ENCODE data around the gene C1RL. TPM values are rescaled to one million over a fixed set of nuclear protein-coding genes. Genes with fewer than 3 reads are reported as not detected.

Gene C1RL
- total RNA-seq, 2 donors from 2014 or later: 48.2 to 86.2 TPM

- Histone ChIP-seq H3K4me1 (replicated peaks) (no peaks in the 10 kb centered on the region), H3K9me3 (no peaks in the 10 kb centered on the region), H3K27ac (peak overlapping the region; percentile 57 to 59), H3K27me3 (replicated peaks; ENCODE audit: insufficient read depth) (no peaks in the 10 kb centered on the region), H3K36me3 (no peaks in the 10 kb centered on the region), H3K4me3 (peak overlapping the region; percentile 15 to 17)
- TF ChIP-seq POLR2AphosphoS5 (IDR thresholded peaks at IDR 0.05): no peak
- no peak for TF ChIP-seq CTCF (IDR thresholded peaks at IDR 0.05)
- no peak for TF ChIP-seq POLR2A (IDR thresholded peaks at IDR 0.05)
- 60% methylated on average over 13 of the region's 13 CpGs for WGBS
- intact Hi-C loops (cut with DNase I): loop anchor here (2.0 kb wide), 1 partner anchor 48 kb away; the partner anchor contains the start of gene C1RL
- no peak for DNase-seq (ENCODE audit: low spot score)
Measured at GRCh38 chr12:7061138-7061537, 47.9 kb downstream of the C1RL start.

- Histone ChIP-seq H3K27ac (peak within 1 kb of the TSS; percentile 57 to 59), H3K4me3 (peak within 1 kb of the TSS; percentile 15 to 17), H3K4me1 (replicated peaks) (no peaks in the 10 kb centered on the region), H3K36me3 (no peaks in the 10 kb centered on the region), H3K9me3 (no peaks in the 10 kb centered on the region), H3K27me3 (replicated peaks; ENCODE audit: insufficient read depth) (no peaks in the 10 kb centered on the region)
- DNase-seq (ENCODE audit: low spot score): peak; percentile 61
- TF ChIP-seq POLR2A (IDR thresholded peaks at IDR 0.05) (no peak), POLR2AphosphoS5 (IDR thresholded peaks at IDR 0.05) (peak; percentile 86), CTCF (IDR thresholded peaks at IDR 0.05) (peak; percentile 42 to 90 (median 78))
- WGBS: 25% methylated on average over 10 of the region's 10 CpGs
- intact Hi-C loops (cut with DNase I): loop anchor here (1.0 to 2.0 kb wide), 2 partner anchors 32 to 48 kb away; partner anchors contain the start of genes C1R and C1RL
Measured at GRCh38 chr12:7060353-7060954, 48.6 kb downstream of the C1RL start, which contains the start of gene C1S. TSS of gene C1S (plus strand) at chr12:7060718. CDS start at chr12:7061913, 1,195 bp downstream.

GRCh38 chr12:7059780-7060179, 49.2 kb downstream of the C1RL start:
- H3K4me3 ChIP-seq: no peak overlapping the region
- H3K27ac ChIP-seq: peak overlapping the region; percentile 57 to 59
- no peaks in the 10 kb centered on the region for H3K4me1 ChIP-seq (replicated peaks)
- H3K9me3 ChIP-seq: no peaks in the 10 kb centered on the region
- WGBS: 94% methylated on average over 4 of the region's 4 CpGs
- intact Hi-C loops (cut with DNase I): loop anchor here (1.0 to 2.0 kb wide), 2 partner anchors 33 to 49 kb away; partner anchors contain the start of genes C1R and C1RL
- no peaks in the 10 kb centered on the region for H3K36me3 ChIP-seq
- no peaks in the 10 kb centered on the region for H3K27me3 ChIP-seq (replicated peaks; ENCODE audit: insufficient read depth)
- no peak for TF ChIP-seq POLR2AphosphoS5 (IDR thresholded peaks at IDR 0.05)
- TF ChIP-seq CTCF (IDR thresholded peaks at IDR 0.05): no peak
- no peak for TF ChIP-seq POLR2A (IDR thresholded peaks at IDR 0.05)
- no peak for DNase-seq (ENCODE audit: low spot score)

GRCh38 chr12:7058850-7059395, 50.1 kb downstream of the C1RL start:
- no peaks in the 10 kb centered on the region for H3K36me3 ChIP-seq
- no peak overlapping the region for H3K4me3 ChIP-seq
- H3K4me1 ChIP-seq (replicated peaks): no peaks in the 10 kb centered on the region
- intact Hi-C loops (cut with DNase I): no loop called here
- no peaks in the 10 kb centered on the region for H3K9me3 ChIP-seq
- no peak overlapping the region for H3K27ac ChIP-seq
- 96% methylated on average over 9 of the region's 9 CpGs for WGBS
- H3K27me3 ChIP-seq (replicated peaks; ENCODE audit: insufficient read depth): no peaks in the 10 kb centered on the region
- no peak for DNase-seq (ENCODE audit: low spot score)
- TF ChIP-seq POLR2AphosphoS5 (IDR thresholded peaks at IDR 0.05) (no peak), CTCF (IDR thresholded peaks at IDR 0.05) (no peak), POLR2A (IDR thresholded peaks at IDR 0.05) (no peak)
